Fibroblast of lung (primary cell): ENCODE results near the gene MARCHF6. TPM values are rescaled to one million over a fixed set of nuclear protein-coding genes. Genes with fewer than 3 reads are reported as not detected.

Experiments
- DNase-seq, 2 donors: peaks; one replicate each; pipeline versions ENCODE4 v3.0.0 to v3.0.0-alpha.2; 2010; ENCODE audit warnings: low read depth in 2 of 2
- H2AFZ ChIP-seq: 2 replicates; pipeline ENCODE4 v1.5.1; 2012; ENCODE audit warnings: low read length, control low read depth, inconsistent platforms
- H3K27ac ChIP-seq: 2 replicates; pipeline ENCODE4 v1.5.1; 2011; ENCODE audit warnings: low read length, control low read depth; ENCODE audit not compliant: insufficient read depth
- H3K27me3 ChIP-seq: 2 replicates; pipeline ENCODE4 v1.5.1; 2011; ENCODE audit warnings: mild to moderate bottlenecking, low read length; ENCODE audit not compliant: control insufficient read depth, insufficient read depth
- H3K36me3 ChIP-seq: 2 replicates; pipeline ENCODE4 v1.5.1; 2011; ENCODE audit warnings: low read length; ENCODE audit not compliant: control insufficient read depth, insufficient read depth
- H3K4me1 ChIP-seq: 2 replicates; pipeline ENCODE4 v1.5.1; 2011; ENCODE audit warnings: low read length; ENCODE audit not compliant: control insufficient read depth, insufficient read depth; ENCODE audit errors: extremely low read depth
- H3K4me2 ChIP-seq: 2 replicates; pipeline ENCODE4 v1.5.1; 2011; ENCODE audit warnings: low read length, control low read depth; ENCODE audit not compliant: insufficient read depth; ENCODE audit errors: extremely low read depth
- H3K4me3 ChIP-seq, 4 experiments: fragments of 200-600 bp in 1 of 4; sonication (generic) in 1 of 4; replicated peaks in 1 of 4; 2 replicates each; pipeline ENCODE4 v1.5.1; 2011 to 2016; ENCODE audit warnings: low read length in 4 of 4, low read depth in 3 of 4, mild to moderate bottlenecking in 3 of 4, control low read depth in 2 of 4, inconsistent platforms in 1 of 4, mixed read lengths in 1 of 4; ENCODE audit not compliant: insufficient read depth in 1 of 4; ENCODE audit errors: control extremely low read depth in 1 of 4
- H3K79me2 ChIP-seq: 2 replicates; pipeline ENCODE4 v1.5.1; 2012; ENCODE audit warnings: mild to moderate bottlenecking, low read length, inconsistent platforms; ENCODE audit not compliant: control insufficient read depth, insufficient read depth
- H3K9ac ChIP-seq: 2 replicates; pipeline ENCODE4 v1.5.1; 2011; ENCODE audit warnings: mild to moderate bottlenecking, low read length, control low read depth; ENCODE audit not compliant: insufficient read depth
- H3K9me3 ChIP-seq: 2 replicates; pipeline ENCODE4 v1.5.1; 2012; ENCODE audit warnings: low read depth, low read length; ENCODE audit not compliant: control insufficient read depth, insufficient read depth
- H4K20me1 ChIP-seq: 2 replicates; pipeline ENCODE4 v1.5.1; 2011; ENCODE audit warnings: low read length; ENCODE audit not compliant: control insufficient read depth, insufficient read depth; ENCODE audit errors: extremely low read depth
- CTCF ChIP-seq, 2 donors: IDR thresholded peaks in 1 of 2; conservative IDR thresholded peaks in 1 of 2; 1 replicate in 1 of 2; 2 replicates in 1 of 2; pipeline ENCODE4 v1.5.1; 2011 to 2012; ENCODE audit warnings: low read length in 2 of 2, control low read depth in 1 of 2, inconsistent platforms in 1 of 2, low read depth in 1 of 2, mild to moderate bottlenecking in 1 of 2
- EZH2 ChIP-seq: IDR thresholded peaks from 2 replicates; pipeline ENCODE4 v1.5.1; 2012; ENCODE audit warnings: low read length, control low read depth, mild to moderate bottlenecking; ENCODE audit errors: missing control alignments
- polyA plus RNA-seq, 2 donors: library from polyadenylated mRNA; depleted of rRNA in 1 of 2; stranded (reverse) in 1 of 2; unstranded in 1 of 2; fragments of >200 nt; gene quantifications; 2 replicates each; pipeline ENCODE4 v1.2.1, GENCODE V29; 2011 to 2012; ENCODE audit warnings: missing spikeins in 1 of 2
- total RNA-seq: library from RNA; depleted of rRNA; stranded (reverse); fragments of >200 nt; gene quantifications from 2 replicates; pipeline ENCODE4 v1.2.1, GENCODE V29; 2014

The MARCHF6 gene
- total and polyA plus RNA-seq, 2 donors (not counting 1 experiment from before 2014, with no cell fraction given) = 67.9 to 142 TPM

DNA sequence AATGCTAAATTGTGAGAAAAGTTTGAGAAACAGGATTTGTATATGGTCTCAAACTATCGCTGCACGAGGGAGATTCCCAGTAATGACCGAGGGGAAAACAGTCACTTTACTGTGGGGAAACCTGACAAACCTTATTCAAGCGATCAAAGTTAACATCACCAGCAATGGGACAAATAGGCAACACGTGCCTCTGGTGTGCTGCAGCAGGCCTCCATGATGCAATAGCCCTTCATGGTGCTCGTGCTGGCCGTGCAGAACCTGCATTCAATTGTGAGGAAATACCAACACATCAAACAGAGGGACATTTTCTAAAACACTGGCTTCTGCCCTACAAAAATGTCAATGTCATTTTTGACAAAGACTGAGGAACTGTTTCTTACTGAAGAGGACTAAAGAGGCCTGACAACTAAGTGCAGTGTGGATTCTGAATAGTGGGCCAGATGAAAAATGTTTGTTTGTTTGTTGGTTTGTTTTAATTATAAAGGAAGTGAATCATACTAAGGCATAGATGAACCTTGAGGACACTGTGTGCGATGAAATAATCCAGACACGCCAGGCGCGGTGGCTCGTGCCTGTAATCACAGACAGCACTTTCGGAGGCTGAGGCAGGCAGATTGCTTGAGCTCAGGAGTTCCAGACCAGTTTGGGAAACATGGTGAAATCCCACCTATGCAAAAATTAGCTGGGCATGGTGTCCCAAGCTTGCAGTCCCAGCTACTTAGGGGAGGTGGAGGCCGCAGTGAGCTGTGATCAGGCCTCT, 17.6 kb upstream of the MARCHF6 start:
- DNase-seq = no peak
- no peaks in the 10 kb centered on the region for H3K79me2 ChIP-seq
- no peaks in the 10 kb centered on the region for H3K9me3 ChIP-seq
- no peak overlapping the region for H3K4me2 ChIP-seq
- no peaks in the 10 kb centered on the region for H3K27me3 ChIP-seq
- H2AFZ ChIP-seq = no peak overlapping the region
- no peak overlapping the region for H3K9ac ChIP-seq
- peaks cover 13% of the 10 kb centered on the region for H3K4me1 ChIP-seq
- no peak overlapping the region for H3K4me3 ChIP-seq
- no peaks in the 10 kb centered on the region for H4K20me1 ChIP-seq
- no peak for TF ChIP-seq CTCF (conservative IDR thresholded peaks at IDR 0.05 in 1 of 2, IDR thresholded peaks at IDR 0.05 in 1 of 2; ENCODE audit: low read depth in 1 of 2, low read length in 2 of 2)
- TF ChIP-seq EZH2 = no peak
- H3K36me3 ChIP-seq = no peaks in the 10 kb centered on the region
- no peak overlapping the region for H3K27ac ChIP-seq

DNA sequence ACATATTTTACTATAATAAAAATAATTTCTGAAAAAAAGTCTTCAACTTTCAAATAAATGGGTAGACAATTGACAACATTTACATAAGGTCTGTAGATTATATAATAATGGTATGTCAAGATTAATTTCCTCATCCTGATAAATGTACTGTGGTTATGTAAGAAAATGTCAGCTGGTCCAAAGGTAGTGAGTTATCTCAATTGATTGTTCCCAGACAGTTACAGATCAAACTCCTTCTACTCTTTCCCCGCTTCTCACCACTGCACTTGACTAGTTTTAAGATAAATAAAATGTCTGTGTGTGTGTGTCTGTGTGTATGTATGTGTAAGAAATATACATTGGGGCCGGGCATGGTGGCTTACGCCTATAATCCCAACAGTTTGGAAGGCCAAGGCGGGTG, 16.4 kb upstream of the MARCHF6 start:
- TF ChIP-seq EZH2 (no peak), CTCF (conservative IDR thresholded peaks at IDR 0.05 in 1 of 2, IDR thresholded peaks at IDR 0.05 in 1 of 2; ENCODE audit: low read depth in 1 of 2, low read length in 2 of 2) (no peak)
- Histone ChIP-seq H3K4me1 (peaks cover 2% of the 10 kb centered on the region), H2AFZ (no peak overlapping the region), H3K27ac (no peak overlapping the region), H4K20me1 (no peaks in the 10 kb centered on the region), H3K9me3 (no peaks in the 10 kb centered on the region), H3K79me2 (no peaks in the 10 kb centered on the region), H3K9ac (no peak overlapping the region), H3K27me3 (no peaks in the 10 kb centered on the region), H3K4me2 (no peak overlapping the region), H3K36me3 (no peaks in the 10 kb centered on the region), H3K4me3 (no peak overlapping the region)
- DNase-seq = no peak

DNA sequence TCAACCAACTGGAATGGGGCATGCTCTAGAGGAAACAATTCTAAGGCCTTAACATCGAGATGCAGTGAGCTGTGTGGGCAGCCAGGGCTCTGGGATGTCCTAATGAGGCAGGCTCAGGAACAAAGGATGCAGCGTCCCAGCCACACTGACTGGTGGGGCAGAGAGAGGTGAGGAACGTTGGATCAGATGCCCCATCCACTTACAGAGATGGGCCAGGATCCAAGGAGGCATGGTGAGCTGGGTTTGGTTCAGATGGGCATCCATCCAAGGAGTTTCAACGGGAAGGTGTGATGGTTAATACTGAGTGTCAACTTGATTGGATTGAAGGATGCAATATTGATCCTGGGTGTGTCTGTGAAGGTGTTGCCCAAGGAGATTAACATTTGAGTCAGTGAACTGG, 15.5 kb upstream of the MARCHF6 start:
- DNase-seq = no peak
- no peak overlapping the region for H3K4me2 ChIP-seq
- no peaks in the 10 kb centered on the region for H3K79me2 ChIP-seq
- no peaks in the 10 kb centered on the region for H4K20me1 ChIP-seq
- H3K27ac ChIP-seq = no peak overlapping the region
- no peak overlapping the region for H2AFZ ChIP-seq
- H3K4me1 ChIP-seq = peaks cover 2% of the 10 kb centered on the region
- H3K27me3 ChIP-seq = no peaks in the 10 kb centered on the region
- no peaks in the 10 kb centered on the region for H3K9me3 ChIP-seq
- no peak overlapping the region for H3K9ac ChIP-seq
- no peak for TF ChIP-seq CTCF (conservative IDR thresholded peaks at IDR 0.05 in 1 of 2, IDR thresholded peaks at IDR 0.05 in 1 of 2; ENCODE audit: low read depth in 1 of 2, low read length in 2 of 2)
- TF ChIP-seq EZH2 = no peak
- no peaks in the 10 kb centered on the region for H3K36me3 ChIP-seq
- no peak overlapping the region for H3K4me3 ChIP-seq
